IMR-90 (cell line): Measurements from ENCODE around the gene IQGAP2.

ENCODE experiments used
- CTCF ChIP-seq: conservative IDR thresholded peaks from 2 replicates; pipeline ENCODE4 v1.5.1; 2012; ENCODE audit warnings: mild to moderate bottlenecking, low read depth, low read length, improper control_type of control experiment
- FOS ChIP-seq: fragments of 150-350 bp; IDR thresholded peaks from 2 replicates; pipeline ENCODE4 v1.6.1; 2016; ENCODE audit warnings: low read depth, low read length
- MAZ ChIP-seq: IDR thresholded peaks from 2 replicates; pipeline ENCODE4 v1.6.1; 2012; ENCODE audit warnings: low read depth, mild to moderate bottlenecking, low read length, improper control_type of control experiment, moderate library complexity, borderline replicate concordance
- MXI1 ChIP-seq: IDR thresholded peaks from 2 replicates; pipeline ENCODE4 v1.6.1; 2012; ENCODE audit warnings: low read depth, mild to moderate bottlenecking, low read length, moderate library complexity, borderline replicate concordance
- NFE2L2 ChIP-seq: fragments of 150-350 bp; IDR thresholded peaks from 2 replicates; pipeline ENCODE4 v1.6.1; 2016; ENCODE audit warnings: low read depth, mild to moderate bottlenecking, low read length
- POLR2A ChIP-seq: IDR thresholded peaks from 2 replicates; pipeline ENCODE4 v1.6.1; 2012; ENCODE audit warnings: mild to moderate bottlenecking, low read depth, low read length
- RFX5 ChIP-seq: IDR thresholded peaks from 2 replicates; pipeline ENCODE4 v1.8.0; 2012; ENCODE audit warnings: low read depth, mild to moderate bottlenecking, low read length, moderate library complexity
- SMC3 ChIP-seq: fragments of 150-350 bp; IDR thresholded peaks from 2 replicates; pipeline ENCODE4 v1.6.1; 2016; ENCODE audit warnings: low read depth, mild to moderate bottlenecking, antibody characterized with exemption, low read length, moderate library complexity
- USF2 ChIP-seq: fragments of 150-350 bp; IDR thresholded peaks from 2 replicates; pipeline ENCODE4 v1.6.1; 2017; ENCODE audit warnings: mild to moderate bottlenecking, antibody characterized with exemption, low read length, low read depth

- TF ChIP-seq CTCF = no peak
- TF ChIP-seq SMC3 = no peak
- no peak for TF ChIP-seq POLR2A
- no peak for TF ChIP-seq USF2
- TF ChIP-seq RFX5 = no peak
- TF ChIP-seq MAZ = no peak
- TF ChIP-seq NFE2L2 = no peak
- TF ChIP-seq FOS = no peak
- TF ChIP-seq MXI1 = no peak
Measured at GRCh38 chr5:76723266-76723665, 320.2 kb downstream of the IQGAP2 start.
